HUDEP-2 (cell line): ENCODE results near the gene PXN.
"Not testable (repeated sequence)": the region's sequence is repeated elsewhere in the genome, so short reads cannot be mapped to it uniquely, and the experiment has no call there.

Experiments used
- DNase-seq, 76 experiments: peaks; one replicate each; lab custom pipeline; 2025; ENCODE audit not compliant: unreplicated experiment in 76 of 76; lab: John Stamatoyannopoulos, UW

PXN gene

DNA sequence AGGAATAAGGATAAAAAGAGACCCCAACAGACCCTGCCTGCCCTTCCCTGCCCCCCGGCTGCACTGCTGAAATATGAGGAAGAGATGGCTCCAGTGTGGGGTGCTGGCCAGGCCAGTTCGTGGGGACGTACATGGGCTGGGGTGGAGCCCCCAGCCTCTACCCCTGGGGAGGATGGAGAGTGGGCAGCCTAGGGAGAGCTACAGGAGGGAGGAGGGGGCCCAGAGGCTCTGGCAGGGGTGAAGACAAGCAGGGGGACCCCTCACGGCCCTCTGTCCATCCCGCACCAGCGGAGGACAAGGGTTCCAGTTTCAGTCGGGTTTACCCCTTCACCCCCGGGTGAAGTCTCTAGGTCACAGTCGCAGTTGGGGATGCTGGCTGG is 53.6 kb downstream of the PXN start:
- DNase-seq, result no peak

DNA sequence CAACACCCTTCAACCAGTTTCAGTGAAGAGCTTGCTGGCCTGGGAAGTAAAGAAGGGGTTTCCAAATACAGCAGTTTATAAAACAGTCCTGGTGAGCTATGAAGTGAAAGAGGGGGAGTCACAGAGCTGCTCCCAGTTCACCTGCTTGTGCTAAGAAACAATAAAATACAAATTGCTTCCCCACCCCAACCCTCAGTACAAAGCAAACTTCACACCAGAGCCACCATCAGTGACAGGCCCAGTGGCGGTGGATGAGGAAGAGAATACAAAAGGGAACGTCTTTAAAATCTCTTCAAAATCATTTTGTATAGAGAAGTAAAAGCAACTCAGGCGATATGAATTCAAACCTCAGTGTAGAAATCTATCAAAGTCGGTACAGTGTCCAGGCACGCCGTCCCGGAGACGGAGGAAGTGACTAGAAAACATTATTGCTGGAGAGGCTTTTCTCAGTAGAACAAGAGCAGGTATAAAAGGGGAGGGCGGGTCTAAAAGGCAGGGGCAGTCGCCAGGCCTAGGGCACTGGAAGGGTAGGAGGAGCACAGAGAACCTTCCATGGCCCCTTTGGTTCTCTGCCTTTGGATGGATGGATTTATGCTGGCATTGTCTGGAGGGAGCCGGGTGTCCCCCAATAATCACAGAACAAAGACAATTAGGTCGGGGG is 54.2 kb downstream of the PXN start:
- no peak for DNase-seq

DNA sequence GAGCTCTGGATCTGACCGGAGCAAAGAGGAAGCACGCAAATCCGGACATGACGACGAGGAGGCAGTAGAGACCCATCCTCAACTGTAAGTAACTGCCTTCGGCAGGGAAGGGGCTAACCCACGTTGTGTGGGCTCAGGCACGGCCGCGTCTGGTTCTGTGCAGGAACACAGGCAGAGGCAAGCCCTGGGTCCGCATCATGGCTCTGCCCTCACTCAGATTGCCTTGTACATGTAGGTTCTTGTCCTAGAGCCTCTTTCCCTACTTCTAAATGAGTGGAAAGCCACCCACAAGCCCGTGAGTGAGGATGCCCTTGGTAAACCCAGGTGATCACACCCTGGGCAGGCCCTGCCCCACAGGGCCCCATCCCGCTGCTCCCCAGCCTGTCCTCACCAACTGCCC is 55.7 kb downstream of the PXN start:
- DNase-seq, result no peak

DNA sequence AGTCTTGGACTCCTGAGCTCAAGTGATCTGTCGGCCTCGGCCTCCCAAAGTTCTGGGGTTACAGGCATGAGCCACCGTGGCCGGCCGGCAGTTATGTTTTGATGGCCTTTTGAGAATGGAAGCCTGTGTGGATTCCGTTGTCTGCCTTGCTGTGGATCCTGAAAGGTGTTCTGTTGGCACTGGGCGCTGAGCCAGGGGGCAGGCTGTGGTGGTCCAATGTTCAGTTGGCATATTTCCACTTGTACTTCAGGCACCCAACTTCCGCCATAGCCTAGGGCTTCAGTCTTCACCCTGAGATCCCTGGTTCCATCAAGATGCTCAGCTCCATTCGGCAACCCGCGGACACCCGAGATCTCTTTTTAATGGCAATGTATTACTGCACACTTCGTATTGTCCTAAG is 58.3 kb downstream of the PXN start:
- no peak for DNase-seq

DNA sequence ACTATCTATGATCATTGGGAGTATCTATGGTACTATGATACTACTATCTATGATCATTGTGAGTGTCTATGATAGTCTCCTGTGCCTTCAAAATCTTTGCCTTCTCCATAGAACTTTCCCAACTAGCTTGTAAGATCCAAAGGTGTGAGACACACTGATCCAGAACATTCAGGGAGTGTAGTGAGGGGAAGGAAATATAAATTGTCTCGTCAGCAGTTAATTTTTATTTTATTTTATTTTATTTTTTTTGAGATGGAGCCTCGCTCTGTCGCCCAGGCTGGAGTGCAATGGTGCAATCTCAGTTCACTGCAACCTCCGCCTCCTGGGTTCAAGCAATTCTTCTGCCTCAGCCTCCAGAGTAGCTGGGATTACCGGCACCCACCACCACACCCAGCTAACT is 58.7 kb downstream of the PXN start:
- not testable (repeated sequence) for DNase-seq

DNA sequence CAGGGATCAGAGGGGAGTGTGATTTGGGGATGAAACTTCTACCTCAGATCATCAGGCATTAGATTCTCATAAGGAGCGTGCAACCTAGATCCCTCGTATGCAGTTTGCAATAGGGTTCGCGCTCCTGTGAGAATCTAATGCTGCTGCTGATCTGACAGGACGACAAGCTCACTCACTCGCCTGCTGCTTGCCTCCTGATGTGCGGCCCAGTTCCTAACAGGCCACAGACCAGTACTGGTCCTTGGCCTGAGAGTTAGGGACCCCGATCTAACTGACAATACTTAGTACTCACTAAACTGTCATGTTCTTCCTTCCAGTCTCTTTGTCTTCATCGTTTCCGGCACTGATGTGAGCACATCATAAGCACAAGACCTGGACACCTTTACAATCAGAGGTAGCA is 59.3 kb downstream of the PXN start:
- DNase-seq, result no peak

DNA sequence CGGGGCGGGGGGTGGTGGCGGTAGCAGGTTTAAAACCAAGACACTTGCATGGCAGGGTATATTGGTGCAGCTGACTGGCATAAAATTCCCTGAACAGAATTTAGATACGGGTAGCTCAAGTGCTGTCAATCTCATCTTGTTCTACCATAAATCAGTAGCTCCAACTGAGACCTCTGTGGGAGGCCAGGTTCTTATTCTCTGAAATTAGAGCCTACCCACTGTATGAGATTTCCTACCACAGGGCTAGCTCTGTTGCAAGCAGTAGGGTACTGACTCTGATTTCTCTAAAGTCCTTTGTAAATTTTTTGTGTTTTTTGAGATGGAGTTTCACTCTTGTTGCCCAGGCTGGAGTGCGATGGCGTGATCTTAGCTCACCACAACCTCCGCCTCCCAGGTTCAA is 61.4 kb downstream of the PXN start:
- no peak for DNase-seq

DNA sequence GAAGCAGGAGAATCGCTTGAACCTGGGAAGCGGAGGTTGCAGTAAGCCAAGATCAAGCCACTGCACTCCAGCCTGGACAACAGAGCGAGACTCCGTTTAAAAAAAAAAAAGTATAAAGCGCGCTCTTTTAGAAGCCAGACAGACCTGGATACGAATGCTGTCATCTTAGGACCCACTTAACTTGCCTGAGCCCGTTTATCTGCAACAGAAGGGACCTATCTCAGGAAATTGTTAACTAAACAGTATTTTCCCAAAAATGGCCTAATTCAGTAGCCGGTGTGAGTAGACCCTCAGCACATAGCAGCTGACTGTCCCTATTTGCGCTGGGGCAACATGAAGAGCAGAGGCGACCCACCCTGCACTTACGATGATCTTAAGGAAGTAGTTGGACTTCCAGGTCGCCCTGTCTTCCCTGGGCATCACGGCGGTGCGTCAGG is 65.1 kb downstream of the PXN start:
- DNase-seq, result peak in 3 of 76 experiments; percentile 42 to 54 (median 42)

DNA sequence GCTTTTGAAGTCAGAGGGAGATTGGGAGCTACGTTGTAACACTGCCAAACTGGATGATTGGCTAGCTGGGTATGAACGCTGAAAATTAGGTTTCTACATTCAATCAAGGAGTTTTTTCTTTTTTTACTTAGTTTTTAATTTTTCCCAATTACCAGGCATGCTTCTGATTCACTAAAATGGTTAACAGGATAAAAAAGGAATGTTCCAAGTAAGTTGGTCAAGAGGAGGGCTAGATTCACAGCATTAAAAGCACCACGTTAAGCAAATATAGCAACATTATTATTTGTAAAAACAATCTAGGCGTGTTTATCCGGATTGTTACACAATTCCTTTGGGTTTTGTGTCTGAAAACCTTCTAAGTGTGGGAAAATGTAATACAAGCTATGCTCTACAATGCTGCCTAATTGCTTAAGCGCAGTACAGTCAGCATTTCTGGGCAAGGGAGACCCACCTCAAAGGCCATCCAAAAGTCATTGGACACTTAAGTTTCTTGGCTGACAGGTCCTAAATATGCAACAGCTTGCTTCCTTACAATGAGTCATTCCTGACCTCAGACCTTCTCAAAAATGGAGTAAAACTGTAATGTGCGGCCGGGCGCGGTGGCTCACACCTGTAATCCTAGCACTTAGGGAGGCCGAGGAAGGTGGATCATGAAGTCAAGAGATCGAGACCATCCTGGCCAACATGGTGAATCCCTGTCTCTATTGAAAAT is 65.8 kb downstream of the PXN start:
- DNase-seq, result peak in 8 of 76 experiments; percentile 6 to 24 (median 18)

DNA sequence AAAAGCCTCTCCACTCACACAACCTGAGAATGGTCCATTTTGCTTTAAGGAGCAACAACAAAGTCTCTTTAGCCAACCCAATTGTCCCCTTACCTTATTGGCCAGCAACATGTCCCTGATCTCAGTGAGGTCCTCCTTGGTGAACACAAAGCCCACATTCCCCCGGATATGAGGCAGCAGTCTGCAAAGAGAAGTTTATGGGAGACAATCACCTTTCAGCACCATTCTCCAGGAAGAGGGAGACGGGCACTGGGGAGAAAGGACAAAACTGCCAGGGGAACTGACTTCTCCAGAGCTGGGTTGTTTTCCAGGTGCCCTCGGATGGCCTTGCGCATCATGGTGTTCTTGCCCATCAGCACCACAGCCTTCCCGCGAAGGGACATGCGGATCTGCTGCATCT is 66.5 kb downstream of the PXN start:
- peak in 4 of 76 experiments; percentile 10 to 39 (median 17) for DNase-seq

DNA sequence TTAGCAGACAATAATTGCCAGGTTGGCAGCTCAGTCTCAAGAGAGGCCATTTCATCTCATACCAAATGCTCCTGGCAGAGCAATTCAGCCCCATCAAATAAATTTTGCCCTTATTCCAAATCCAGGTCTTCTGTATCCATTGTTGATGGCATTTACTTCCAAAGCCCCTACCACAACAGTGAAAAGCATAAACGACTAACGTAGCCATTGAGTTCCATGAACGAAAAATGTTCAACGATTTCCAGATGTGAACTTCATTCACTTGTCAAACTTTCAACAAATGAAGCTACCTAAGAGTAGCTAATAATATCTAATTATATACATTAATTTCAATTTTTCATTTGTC is 68.0 kb downstream of the PXN start:
- no peak for DNase-seq

DNA sequence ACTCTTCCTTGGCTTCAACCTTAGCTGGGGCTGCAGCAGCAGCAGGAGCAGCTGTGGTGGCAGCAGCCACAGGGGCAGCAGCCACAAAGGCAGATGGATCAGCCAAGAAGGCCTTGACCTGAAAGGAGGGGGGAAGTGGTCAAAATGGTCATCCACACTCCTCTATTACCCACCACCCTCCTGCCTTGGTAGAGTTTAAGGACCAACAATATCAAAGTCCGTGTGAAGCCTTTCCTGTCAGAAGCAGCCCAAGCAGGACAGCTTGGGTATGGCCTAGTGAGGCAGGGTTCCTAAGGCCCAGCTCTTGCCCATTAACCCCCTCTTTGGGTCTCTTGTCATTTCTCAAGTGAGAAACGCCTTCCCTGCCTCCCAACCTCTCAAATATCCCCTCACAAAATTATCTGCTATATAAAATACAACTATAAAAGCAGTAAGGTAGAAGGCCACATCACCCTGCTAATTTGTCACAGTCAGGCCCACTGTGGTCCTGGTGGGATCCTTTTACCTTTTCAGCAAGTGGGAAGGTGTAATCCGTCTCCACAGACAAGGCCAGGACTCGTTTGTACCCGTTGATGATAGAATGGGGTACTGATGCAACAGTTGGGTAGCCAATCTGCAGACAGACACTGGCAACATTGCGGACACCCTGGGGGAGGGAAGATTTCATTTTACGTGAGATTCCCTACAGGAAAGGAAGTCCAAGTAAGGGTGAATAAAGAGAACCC is 68.6 kb downstream of the PXN start:
- peak in 5 of 76 experiments; percentile 7 to 14 (median 12) for DNase-seq

DNA sequence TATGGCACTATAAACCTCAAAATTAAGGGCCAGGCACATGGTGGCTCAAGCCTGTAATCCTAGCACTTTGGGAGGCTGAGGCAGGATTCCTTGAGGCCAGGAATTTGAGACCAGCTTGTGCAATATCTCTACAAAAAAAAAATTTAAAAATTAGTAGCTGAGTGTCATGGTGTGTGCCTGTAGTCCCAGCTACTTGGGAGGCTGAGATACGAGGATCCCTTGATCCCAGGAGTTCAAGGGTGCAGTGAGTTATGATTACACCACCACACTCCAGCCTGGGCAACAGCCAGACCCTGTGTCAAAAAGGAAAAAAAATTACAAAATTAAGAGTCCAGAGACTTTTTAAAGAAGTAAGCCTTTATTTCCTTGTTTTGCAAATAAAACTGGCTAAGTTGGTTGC is 69.2 kb downstream of the PXN start:
- no peak for DNase-seq

DNA sequence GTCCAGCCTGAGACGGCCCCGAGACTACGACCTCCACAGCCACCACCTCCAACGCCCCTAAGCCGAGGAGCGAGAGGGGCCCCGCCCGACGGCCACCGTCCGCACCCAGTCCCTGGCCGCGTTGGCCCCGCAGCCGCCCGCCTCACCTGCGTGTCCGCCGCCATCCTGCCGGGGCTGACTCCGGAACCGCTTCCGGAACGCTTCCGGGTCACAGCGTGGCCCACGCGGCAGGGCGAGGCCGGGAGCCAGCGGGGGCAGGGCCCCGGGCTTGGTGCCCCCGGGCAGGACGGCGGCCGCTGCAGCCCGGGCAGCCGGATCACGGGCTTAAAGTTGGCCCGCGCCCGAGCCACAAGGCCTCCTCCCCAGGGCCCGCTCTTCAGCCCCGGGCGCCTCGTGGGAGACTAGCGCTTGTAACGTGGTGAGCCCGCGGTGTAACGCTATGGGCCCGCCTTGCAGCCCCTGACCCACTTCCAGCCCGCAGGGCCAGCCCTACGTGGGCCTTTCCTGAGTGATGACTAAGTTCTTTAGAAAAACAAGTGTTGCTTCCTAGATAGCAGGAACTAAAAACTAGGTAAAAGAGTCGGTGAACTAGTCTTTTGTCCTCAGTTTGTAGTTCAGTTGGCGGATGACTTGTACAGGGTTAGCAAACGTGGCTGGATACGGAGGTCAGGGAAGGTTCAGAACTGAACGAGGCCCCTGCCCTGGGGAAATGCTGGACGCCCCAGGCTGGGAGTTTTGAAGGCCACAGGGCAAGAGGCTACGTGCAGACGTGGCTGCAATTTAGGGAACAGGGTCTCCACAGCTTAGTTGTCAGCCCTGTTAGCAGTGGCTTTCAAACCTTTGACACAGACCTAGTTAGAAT is 70.8 kb downstream of the PXN start, which contains the start of gene GCN1:
Gene GCN1 (minus strand): TSS at position 182 of the 862 bp plus-strand sequence. CDS start 18 bp downstream, at position 164.
- peak in 73 of 76 experiments; percentile 15 to 87 (median 74) for DNase-seq

DNA sequence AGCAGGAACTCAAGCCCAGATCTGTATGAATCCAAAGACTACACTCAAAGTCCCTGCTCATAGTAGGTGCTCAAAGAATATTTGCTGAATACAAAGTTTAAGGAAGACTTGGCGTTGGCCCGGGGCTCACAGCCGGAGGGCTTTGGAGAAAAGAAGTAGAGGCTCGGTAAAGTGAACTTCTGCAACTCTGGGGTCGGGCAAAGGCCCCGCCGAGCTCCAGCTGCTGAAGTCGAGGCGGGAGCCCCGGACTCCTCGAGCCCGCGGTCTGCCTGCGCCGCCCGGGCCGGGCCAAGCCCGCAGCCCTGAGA is 71.3 kb downstream of the PXN start:
- DNase-seq, result peak in 1 of 76 experiments; percentile 46

DNA sequence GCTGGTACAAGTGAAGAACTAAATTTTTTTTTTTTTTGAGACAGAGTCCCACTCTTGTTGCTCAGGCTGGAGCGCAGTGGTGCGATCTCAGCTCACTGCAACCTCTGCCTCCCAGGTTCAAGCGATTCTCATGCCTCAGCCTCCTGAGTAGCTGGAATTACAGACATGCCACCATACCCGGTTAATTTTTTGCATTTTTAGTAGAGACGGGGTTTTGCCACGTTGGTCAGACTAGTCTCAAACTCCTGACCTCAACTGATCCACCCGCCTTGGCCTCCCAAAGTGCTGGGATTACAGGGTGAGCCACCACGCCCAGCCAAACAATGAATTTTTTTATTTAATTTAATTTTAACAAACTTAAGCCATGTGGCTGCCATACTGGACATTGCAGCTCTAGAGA is 72.2 kb downstream of the PXN start:
- not testable (repeated sequence) for DNase-seq

DNA sequence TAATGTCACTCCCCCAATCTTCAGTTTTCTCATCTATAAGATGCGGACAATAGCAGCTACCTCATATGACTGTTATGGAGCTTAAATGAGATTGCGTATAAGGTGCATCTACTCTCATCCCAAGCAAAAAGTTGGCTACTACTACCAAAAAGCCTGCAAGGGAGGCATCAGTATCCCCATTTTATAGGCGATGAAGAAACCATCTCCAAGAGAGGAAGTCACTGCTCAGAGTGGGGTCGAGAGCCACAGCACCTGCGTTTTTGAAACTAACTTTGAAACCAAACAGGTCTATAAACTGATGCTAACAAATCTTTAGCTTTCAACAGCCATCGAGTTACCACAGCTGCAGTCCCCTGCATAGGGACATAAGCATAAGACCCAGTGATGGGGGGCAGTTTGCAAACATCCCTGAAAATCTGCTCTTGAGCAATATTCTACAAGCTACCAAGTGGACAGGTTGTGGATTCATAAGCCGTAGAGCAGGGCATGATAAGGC is 74.5 kb downstream of the PXN start:
- no peak for DNase-seq

DNA sequence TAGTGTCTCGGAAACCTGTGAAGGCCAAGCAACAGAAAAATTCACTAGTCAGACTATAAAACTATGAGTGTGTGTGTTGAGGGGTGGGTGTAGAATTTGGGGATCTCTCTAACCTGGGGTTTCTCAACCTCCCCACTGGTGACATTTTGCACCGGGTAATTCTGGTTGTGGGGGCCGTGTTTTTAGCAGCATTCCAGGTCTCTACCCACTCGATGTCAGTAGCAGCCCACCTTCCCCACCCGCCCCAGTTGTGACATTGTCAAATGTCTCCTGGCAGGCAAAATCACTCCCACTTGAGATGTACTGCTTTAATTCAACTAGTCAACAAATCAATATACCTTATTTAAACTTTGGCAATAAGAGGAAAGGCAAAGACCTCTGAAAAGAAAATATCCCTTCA is 75.1 kb downstream of the PXN start:
- DNase-seq, result no peak

DNA sequence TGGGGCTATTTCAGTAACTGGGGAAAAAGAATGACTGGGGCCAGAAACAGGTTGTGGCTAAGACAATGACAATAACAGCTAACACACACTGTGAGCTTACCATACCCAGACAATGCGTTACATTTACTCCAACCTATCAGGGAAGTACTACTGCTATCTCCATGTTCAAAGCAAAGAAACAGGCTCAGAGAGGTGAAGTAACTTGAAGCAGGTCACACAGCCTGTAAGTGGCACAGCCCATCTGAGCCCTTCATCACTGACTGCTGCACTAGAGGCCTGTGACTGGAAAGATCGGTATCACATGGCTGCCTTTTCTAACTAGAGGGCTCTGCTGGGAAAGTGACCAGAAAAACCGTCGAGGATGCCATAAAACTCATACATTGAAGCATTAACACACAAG is 78.9 kb downstream of the PXN start:
- DNase-seq, result no peak

DNA sequence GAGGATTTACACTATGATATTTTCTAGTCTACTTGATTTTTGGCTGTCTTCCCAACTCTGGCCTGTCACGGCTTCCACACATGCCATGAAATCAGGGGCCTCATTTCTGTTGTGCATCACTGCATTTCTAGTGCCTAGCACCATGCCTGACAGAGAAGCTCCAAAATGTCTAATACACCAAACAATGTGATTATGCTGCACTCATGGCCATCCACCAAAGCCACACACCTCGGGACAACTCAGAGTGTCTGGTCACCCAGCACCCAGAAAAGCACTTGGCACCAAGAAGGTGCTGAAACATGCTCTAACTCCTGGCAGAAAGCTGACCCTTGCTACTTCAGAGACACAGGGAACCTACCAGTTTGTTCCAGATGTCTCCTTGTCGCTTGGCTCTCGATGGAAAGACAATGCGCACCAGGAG is 82.3 kb downstream of the PXN start:
- DNase-seq, result no peak
